Measurements from ENCODE around the gene SYCP2. TPM values are rescaled to one million over a fixed set of nuclear protein-coding genes. Genes with fewer than 3 reads are reported as not detected.

The SYCP2 gene
- total and polyA plus RNA-seq, 2 donors from 2014 or later, result 2.1 to 3.0 TPM

DNA sequence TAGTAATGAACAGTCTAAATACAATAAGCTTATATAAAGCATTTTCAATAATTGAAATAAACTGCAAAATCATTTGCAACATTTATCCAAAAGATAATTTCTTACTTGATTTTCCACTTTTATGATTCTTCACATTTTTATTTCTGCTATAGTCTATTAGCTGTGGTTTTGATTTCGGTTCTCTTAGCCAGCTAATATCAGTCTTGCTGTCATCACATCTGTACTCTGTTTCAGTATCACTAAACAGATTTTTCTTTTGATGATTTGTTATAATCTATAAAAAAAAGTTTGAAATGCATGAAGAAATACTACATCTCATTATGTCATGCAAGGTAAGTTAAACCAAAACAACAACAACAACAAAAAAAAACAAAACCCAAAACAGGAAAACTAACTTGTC lies 53.2 kb downstream of the SYCP2 start:
- Histone ChIP-seq H3K27me3 (ENCODE audit: control insufficient read depth, insufficient read depth, low read length) (no peaks in the 10 kb centered on the region), H3K4me1 (ENCODE audit: control insufficient read depth in 2 of 3, insufficient read depth in 2 of 3, low read depth in 1 of 3, low read length in 3 of 3) (no peaks in the 10 kb centered on the region), H3K4me3 (ENCODE audit: low read length in 3 of 3) (no peak overlapping the region), H3K9ac (ENCODE audit: low read length in 3 of 3) (no peak overlapping the region), H3K27ac (ENCODE audit: low read depth in 2 of 2, low read length in 2 of 2) (no peak overlapping the region), H3K9me3 (ENCODE audit: control insufficient read depth in 2 of 3, insufficient read depth in 1 of 3, low read length in 3 of 3) (no peaks in the 10 kb centered on the region), H3K36me3 (ENCODE audit: control insufficient read depth in 2 of 3, insufficient read depth in 3 of 3, low read length in 3 of 3) (no peaks in the 10 kb centered on the region)
- no peak for TF ChIP-seq CTCF (IDR thresholded peaks at IDR 0.05; ENCODE audit: borderline replicate concordance, extremely low read depth, insufficient read depth)
- intact Hi-C loops (cut with DNase I), result no loop called here
- DNase-seq (no peak), FAIRE-seq (no peak)

GRCh38 chr20:59873409-59873808 lies 60.0 kb downstream of the SYCP2 start:
- no peaks in the 10 kb centered on the region for H3K36me3 ChIP-seq (ENCODE audit: control insufficient read depth in 2 of 3, insufficient read depth in 3 of 3, low read length in 3 of 3)
- no peak for FAIRE-seq
- no peak overlapping the region for H3K4me3 ChIP-seq (ENCODE audit: low read length in 3 of 3)

GRCh38 chr20:59871096-59871495 lies 62.3 kb downstream of the SYCP2 start:
- no peak for FAIRE-seq

More at GRCh38 chr20:59873409-59873808, 60.0 kb downstream of the SYCP2 start:
- DNase-seq, result no peak
- intact Hi-C loops (cut with DNase I), result no loop called here
- no peak overlapping the region for H3K9ac ChIP-seq (ENCODE audit: low read length in 3 of 3)
- H3K9me3 ChIP-seq (ENCODE audit: control insufficient read depth in 2 of 3, insufficient read depth in 1 of 3, low read length in 3 of 3), result no peaks in the 10 kb centered on the region
- no peaks in the 10 kb centered on the region for H3K27me3 ChIP-seq (ENCODE audit: control insufficient read depth, insufficient read depth, low read length)
- no peaks in the 10 kb centered on the region for H3K4me1 ChIP-seq (ENCODE audit: control insufficient read depth in 2 of 3, insufficient read depth in 2 of 3, low read depth in 1 of 3, low read length in 3 of 3)
- H3K27ac ChIP-seq (ENCODE audit: low read depth in 2 of 2, low read length in 2 of 2), result no peak overlapping the region
- TF ChIP-seq CTCF (IDR thresholded peaks at IDR 0.05; ENCODE audit: borderline replicate concordance, extremely low read depth, insufficient read depth), result no peak

More at GRCh38 chr20:59871096-59871495, 62.3 kb downstream of the SYCP2 start:
- TF ChIP-seq CTCF (IDR thresholded peaks at IDR 0.05; ENCODE audit: borderline replicate concordance, extremely low read depth, insufficient read depth), result no peak
- Histone ChIP-seq H3K9me3 (ENCODE audit: control insufficient read depth in 2 of 3, insufficient read depth in 1 of 3, low read length in 3 of 3) (no peaks in the 10 kb centered on the region), H3K36me3 (ENCODE audit: control insufficient read depth in 2 of 3, insufficient read depth in 3 of 3, low read length in 3 of 3) (no peaks in the 10 kb centered on the region), H3K27ac (ENCODE audit: low read depth in 2 of 2, low read length in 2 of 2) (no peak overlapping the region), H3K4me1 (ENCODE audit: control insufficient read depth in 2 of 3, insufficient read depth in 2 of 3, low read depth in 1 of 3, low read length in 3 of 3) (no peaks in the 10 kb centered on the region), H3K27me3 (ENCODE audit: control insufficient read depth, insufficient read depth, low read length) (no peaks in the 10 kb centered on the region), H3K9ac (ENCODE audit: low read length in 3 of 3) (no peak overlapping the region), H3K4me3 (ENCODE audit: low read length in 3 of 3) (no peak overlapping the region)
- no peak for DNase-seq
- intact Hi-C loops (cut with DNase I), result no loop called here
